Stimulated activated CD8-positive, alpha-beta memory T cell treated with anti-CD3 and anti-CD28 coated beads, Interleukin-2, amount 100 ng/mL, for 48 hours (primary cell): ENCODE data around the gene EFHC2.
"Not testable (repeated sequence)": the region's sequence is repeated elsewhere in the genome, so short reads cannot be mapped to it uniquely, and the experiment has no call there.

ENCODE experiments used
- DNase-seq, 2 donors: peaks; one replicate each; pipeline ENCODE4 v3.0.0-alpha.2; 2020; ENCODE audit warnings: low read depth in 2 of 2

Gene EFHC2

GRCh38 chrX:44299177-44299576, 44.3 kb downstream of the EFHC2 start:
- DNase-seq: no peak

GRCh38 chrX:44291468-44292092, 51.9 kb downstream of the EFHC2 start:
- DNase-seq: no peak

DNA sequence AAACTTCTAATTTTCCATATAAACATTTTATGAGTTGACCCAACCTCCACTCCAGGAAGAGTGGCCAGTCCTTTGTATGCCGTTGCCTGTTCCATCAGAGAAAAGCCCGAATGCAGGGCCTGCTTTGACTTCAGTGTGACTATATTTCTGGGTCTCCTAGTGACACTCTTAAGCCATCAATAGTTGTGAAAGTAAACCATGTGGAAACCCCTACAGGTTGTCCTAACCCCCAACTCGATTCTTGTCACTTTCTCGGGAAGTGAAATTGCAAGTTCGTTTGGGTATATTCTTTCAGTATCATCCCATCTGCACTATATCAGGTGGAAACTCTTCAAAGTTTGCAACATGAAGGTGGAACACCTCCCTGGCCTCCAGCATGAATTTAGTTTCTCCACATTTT, 52.8 kb downstream of the EFHC2 start:
- DNase-seq: no peak

GRCh38 chrX:44282753-44283152, 60.7 kb downstream of the EFHC2 start:
- DNase-seq: no peak

DNA sequence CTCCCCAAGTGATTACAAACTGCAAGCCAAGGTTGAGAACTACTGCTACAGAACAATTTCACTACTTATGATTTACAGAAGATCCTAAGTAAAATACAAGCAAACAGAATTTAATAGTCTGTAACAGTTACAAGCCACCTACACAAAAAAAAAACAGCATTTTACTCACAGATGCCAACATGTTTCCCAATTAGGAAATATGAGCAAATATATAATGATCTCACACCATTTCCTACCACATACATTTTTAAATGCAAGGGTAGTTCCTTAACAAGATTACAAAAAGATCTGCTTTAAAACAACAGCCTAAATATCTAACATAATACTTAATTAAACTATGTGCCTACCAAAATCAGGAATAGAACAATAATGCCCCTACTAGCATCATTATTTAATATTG, 63.4 kb downstream of the EFHC2 start:
- no peak for DNase-seq

DNA sequence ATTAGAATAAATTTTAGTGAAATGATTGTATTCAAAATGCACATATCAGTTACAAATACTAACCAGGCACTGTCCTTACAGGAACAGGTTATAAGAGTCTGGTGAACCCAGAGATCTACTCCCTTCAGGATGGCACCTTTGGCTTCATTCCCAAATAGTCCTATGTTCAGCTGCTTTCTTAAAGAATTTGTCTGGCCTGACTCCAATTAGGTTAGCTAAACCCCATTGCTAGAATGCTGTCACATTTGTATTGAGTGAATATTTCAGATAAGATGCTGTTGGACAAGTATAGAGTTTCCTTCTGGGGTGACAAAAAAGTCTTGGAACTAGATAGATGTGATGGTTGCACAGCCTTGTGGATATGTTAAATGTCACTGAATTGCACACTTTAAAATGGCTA, 69.4 kb downstream of the EFHC2 start:
- DNase-seq: no peak

DNA sequence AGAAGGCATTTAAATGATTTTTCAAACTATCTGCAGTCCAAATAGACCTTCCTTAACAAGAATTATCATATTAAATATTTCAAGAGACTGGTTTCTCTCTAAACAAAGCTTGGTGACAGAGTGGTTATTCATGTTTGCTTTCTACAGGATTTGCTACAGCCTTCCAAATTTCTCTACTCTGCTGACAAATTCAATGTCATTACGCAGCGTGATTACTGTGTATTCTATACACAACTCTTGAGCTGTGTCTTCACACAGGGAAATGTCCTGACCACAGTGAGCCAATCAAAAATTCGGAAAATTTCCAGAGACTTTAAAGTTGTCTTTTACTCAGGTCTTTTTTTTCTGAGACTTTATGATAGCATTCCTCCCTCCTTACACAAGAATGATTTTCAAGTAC, 75.6 kb downstream of the EFHC2 start:
- no peak for DNase-seq

GRCh38 chrX:44267116-44267515, 76.4 kb downstream of the EFHC2 start:
- DNase-seq: no peak

DNA sequence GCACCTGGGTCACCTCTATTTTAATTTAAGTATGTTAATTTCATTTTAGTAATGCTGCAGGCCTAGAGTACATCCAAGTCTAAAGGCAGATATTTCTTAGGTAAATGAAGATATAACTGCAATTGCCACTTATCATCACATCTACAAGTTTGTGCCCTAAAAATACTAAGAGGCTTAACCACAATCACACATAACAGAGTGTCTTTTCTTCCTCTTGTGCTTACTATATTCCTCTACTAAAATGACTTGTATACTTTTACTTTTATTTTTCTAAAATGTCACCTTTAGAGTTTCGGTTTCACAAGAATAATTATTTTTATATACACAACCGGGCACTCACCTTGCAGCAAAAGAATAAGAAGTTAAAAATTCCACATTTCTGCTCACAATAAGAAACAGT, 77.9 kb downstream of the EFHC2 start:
- no peak for DNase-seq

DNA sequence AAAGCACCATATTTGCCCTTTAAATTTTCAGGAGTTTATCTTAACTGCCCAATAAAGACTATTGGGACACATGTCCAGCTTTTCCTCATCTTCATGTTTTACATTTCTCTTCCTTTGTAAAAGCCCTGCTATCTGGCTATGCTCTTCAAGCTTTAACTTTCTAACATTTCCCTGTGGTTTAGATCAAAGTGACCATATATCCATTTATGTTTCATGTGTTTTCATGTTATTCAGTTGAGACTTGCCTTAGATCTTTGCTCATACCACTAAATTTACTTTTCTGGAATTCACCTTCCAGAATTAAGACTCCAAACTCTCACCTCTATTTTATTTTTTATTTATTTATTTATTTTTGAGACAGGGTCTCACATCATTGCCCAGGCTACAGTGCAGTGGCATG, 78.5 kb downstream of the EFHC2 start:
- DNase-seq: no peak

GRCh38 chrX:44261286-44261685, 82.2 kb downstream of the EFHC2 start:
- DNase-seq: no peak

DNA sequence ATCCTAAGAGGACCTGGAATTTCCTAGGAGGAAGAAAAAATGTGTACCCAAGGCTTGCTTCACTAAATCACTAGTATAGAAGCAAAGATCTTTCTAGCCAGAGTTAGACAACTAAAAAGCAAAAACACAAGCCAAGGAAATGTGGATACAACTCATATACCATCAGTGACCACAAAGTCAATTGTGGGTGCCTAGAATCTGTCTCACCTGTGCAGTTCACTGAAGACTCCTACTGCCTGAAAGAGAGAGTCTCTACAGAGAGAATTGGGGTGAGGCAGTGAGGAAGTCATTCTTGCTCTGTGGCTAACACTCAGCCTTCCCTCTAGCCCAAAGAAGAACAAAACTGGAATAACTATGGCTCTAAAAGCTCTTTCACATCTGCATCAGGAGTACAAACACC, 82.9 kb downstream of the EFHC2 start:
- DNase-seq: no peak

DNA sequence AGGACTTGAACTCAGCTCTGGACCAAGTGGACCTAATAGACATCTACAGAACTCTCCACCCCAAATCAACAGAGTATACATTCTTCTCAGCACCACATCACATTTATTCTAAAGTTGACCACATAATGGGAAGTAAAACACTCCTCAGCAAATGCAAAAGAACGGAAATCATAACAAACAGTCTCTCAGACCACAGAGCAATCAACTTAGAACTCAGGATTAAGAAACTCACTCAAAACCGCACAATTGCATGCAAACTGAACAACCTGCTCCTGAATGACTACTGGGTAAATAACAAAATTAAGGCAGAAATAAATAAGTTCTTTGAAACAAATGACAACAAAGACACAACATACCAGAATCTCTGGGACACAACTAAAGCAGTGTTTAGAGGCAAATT, 87.7 kb downstream of the EFHC2 start:
- DNase-seq: not testable (repeated sequence)

- DNase-seq: no peak
Observed at GRCh38 chrX:44253575-44253942, 89.9 kb downstream of the EFHC2 start.

- DNase-seq: peak; percentile 3 to 6
Observed at GRCh38 chrX:44252688-44253574, 90.5 kb downstream of the EFHC2 start.

DNA sequence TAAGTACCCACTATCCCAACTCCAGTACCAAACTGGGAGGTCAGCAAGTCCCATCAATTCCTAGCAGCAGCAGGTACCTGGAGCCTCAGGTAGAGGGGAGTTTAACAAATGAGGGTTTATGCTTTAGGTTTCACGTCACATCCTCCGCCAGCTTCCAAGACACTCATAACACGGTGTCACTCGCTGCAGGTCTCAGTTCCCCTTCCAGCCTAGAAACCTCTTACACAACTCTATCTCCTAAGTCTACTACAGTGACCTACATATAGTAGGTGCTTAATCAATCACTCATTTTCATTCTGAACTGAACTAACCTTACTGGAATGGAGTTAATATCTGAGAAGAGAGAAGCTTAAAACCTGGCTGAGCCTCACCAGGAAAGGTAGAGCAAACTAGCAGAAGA, 96.0 kb downstream of the EFHC2 start:
- no peak for DNase-seq

DNA sequence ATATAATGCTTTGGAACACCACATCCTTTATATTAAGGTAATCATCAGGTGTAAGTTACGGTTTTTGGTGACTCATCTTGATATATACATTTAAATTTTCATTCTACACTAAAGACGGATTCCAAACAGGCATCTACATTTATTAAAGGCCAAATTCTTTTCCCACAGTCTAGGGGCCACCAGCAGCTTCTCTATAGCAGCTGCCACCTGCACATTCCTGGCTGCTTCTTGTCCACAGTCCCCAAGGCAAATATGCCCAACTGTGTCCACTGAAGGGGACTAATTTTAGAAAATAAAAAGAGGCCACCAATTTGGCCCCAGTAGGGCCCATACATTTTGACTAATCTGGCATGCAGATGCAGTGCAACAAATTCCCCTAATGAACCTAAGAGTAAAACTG, 96.6 kb downstream of the EFHC2 start:
- DNase-seq: no peak

- no peak for DNase-seq
Observed at GRCh38 chrX:44245733-44246132, 97.7 kb downstream of the EFHC2 start.

GRCh38 chrX:44244008-44244407, 99.5 kb downstream of the EFHC2 start:
- no peak for DNase-seq

GRCh38 chrX:44241546-44241945, 101.9 kb downstream of the EFHC2 start:
- no peak for DNase-seq

GRCh38 chrX:44240036-44240435, 103.4 kb downstream of the EFHC2 start:
- DNase-seq: no peak

DNA sequence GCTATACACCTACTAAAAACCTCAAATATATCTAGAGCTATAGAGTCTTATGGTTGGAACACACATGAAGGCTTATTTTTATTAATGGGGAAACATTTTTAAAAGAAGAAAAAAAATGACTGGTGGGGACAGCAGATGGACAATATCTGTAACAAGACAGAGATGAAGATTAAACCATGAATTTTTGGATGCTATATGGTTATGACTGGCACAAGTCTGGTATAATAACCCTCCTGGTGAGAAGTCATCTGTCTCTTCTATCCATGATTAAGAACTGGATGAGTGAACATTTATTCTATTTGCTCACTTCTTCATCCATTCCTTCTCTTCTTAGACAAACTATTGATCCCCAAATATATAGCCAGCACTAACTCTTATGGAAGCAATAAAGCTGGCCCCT, 104.4 kb downstream of the EFHC2 start:
- DNase-seq: no peak

DNA sequence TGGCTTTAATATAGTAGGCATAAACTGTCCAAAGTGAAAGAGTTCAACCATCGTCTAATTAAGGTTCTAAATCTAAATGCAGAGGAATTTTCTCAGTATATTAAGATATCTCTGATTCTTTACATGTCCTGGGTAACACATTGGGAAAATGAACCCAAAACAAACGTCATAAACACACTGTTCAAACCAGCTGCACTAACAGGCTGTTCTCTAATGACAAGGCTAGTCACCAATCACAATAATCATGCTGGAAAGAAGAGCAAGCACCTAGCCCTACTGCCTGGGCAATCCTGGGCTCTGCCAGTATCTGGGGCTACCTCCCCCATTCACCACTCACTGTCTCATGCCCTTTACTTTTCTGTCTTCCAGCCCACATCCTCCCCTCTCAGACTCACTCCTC, 107.9 kb downstream of the EFHC2 start:
- no peak for DNase-seq

GRCh38 chrX:44234541-44234940, 108.9 kb downstream of the EFHC2 start:
- no peak for DNase-seq
